Measurements from ENCODE around the gene IGHMBP2.
A peak's percentile ranks its signal among the peaks of the same experiment; 100 is the strongest.

Gene IGHMBP2

DNA sequence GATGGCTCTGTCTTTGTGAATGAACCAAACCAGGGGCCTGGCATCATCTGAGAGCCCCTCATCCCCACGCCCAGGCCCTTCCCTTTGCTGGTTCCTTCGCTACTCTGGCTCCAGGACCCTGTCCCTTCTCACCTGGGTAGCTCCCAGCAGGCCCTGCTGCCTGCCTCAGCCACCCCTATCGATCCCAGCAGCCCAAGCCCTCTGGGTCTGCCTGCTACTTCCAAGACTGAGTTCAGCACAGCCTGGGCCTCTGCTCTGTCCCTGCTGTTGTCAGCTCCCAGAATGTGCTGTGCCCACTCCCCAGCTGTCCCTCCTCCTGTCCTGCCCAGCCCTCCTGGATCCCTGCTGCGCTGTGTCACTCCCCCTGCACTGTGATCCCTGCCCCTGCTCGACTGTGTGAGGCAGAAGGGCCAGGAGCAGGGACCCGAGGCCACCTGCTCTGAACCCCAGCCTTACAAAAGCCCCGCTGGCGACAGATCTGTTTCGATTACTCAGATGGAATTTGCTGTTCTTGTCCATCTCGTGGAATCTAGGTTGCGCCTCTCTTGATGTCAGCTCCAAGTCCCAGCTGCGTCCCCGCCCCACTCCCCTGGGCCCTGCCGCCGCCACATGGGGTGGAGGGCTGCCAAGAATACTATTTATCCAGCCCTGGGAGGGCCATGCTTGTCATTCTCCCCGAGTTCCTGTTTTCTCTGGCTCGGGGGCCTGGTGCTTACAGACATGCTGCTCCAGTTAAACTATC, 13.0 kb upstream of the IGHMBP2 start:
- DNase-seq (ENCODE audit: low read depth in 3 of 3): no peak

DNA sequence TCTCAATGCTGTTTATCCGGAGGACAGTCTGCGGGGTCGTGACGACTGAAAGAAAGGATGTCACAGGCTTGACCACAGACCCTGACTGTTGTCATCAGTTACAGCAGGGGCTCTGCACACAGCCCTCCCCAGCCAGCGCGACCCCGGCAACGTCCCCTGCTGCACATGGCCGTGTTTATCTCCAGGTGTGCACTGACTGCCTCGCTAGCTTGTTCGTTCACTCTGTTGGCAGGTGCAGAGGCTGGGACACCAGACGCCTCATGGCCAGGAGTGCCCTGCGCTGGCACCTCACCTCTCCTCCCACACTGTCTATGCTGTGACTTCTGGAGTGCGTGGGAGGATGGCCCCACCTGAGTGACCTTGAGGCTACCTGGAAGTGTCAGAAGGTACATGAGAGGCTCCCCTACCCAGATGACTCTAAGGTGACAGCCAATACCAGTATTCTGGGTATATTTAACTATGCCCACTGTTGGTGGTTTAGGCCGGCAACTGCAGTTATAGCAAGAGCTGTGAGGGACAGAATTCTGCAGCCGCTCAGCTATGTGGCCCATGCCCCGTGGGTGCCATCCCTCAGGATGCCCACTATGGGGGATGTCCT, 12.2 kb upstream of the IGHMBP2 start:
- no peak for DNase-seq (ENCODE audit: low read depth in 3 of 3)

DNA sequence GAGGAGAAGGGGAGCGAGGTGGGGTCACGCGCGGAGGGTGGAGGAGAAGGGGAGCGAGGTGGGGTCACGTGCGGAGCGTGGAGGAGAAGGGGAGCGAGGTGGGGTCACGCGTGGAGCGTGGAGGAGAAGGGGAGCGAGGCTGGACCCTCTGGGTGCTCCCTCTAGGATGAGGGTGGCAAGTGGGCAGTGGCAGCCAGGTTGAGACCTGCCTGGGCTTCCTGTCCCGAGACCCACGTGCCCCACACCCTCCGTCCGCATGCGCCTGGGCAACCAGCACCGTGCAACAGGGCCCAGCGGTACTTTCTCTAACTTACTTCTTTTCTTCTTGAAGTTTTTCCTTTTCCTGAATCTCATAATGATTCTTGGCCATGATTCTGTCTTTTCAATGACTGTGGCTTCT, 11.1 kb upstream of the IGHMBP2 start:
- no peak for DNase-seq (ENCODE audit: low read depth in 3 of 3)

DNA sequence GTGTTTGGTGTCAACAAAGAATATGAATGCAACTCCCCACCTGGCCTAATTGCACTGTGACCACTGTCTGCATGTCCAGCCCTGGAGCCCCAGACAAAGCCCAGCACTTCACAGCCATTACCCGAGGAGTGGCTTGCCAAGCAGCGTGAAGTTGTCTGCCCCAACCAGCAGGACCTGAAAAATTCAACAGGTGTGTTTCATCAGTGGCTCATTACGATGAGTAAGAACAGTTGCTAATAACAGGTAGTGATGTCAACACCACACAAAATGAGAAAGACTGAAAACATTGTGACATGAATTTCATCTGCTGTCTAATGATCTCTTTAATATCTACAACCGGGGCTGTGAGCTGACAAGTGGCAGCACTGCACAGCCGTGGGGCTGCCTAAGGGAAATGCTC, 10.4 kb upstream of the IGHMBP2 start:
- DNase-seq (ENCODE audit: low read depth in 3 of 3): no peak

DNA sequence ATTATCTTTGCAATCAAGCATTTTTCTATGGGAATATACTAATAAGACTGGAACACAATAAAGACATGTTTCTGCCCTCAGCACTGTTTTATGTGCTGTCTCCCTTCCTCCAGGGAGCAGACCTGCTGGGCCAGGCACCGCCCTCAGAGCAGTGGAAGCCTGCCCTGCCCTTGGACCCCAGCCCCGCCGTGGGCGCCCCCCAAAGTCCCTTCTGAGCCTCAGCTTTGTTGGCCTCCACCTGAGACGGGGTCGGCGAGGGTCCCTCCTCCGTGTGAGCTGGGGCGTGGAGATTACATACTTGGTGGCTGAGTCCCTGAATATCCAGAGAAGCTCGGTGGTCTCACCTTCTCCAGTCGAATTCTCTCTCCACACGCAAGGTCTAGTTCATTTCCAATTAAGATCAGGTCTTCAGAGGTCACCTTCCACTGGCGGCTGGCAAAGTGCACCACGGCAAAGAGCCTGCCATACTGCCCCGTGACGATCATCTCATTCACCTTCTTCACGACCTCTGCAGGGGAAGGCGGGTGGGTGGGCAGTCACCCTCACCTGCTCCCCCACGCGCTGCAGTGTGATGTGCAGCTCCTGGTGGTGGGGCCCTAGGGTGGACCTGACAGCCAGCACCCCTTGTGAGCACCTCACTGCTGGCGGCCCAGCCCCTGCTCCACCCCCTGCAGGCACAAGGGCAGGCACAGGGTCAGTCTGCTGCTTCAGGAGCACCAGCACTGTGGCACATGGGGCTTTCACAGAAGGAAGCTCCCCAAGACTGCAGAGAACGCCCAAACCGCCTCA, 7.3 kb upstream of the IGHMBP2 start:
- no peak for DNase-seq (ENCODE audit: low read depth in 3 of 3)

GRCh38 chr11:68897441-68897840, 6.2 kb upstream of the IGHMBP2 start:
- DNase-seq (ENCODE audit: low read depth in 3 of 3): no peak

DNA sequence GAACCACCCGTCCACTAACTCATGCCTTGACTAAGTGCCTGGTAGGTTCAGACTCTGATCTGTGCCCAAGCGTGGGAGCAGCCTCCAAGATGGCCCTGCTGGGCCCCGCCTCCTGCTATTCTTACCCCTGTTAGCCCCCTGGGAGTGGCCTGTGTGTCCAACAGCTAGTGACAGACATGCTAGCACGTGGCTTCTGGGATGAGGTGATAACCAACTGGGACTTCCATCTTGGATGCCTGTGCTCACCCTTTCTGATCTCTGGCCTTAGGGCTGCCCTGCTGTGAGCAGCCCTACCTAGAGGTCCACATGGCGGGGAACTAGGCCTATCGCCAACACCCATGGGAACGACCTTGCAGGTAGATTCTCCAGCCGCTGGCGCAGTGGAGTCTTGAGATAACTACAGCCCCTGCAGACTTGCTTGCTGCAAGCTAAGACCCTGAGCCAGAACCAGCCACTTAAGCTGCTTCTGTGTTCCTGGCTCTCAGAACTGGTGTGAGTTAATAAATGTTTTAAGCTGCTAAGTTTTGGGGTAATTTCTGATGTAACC, 2.8 kb upstream of the IGHMBP2 start:
- DNase-seq (ENCODE audit: low read depth in 3 of 3): no peak

GRCh38 chr11:68904248-68904847, 657 bp downstream of the IGHMBP2 start:
- DNase-seq (ENCODE audit: low read depth in 3 of 3): peak in 2 of 3 experiments; percentile 2 to 18

GRCh38 chr11:68905421-68906360, 2.0 kb downstream of the IGHMBP2 start:
- no peak for DNase-seq (ENCODE audit: low read depth in 3 of 3)

- DNase-seq (ENCODE audit: low read depth in 3 of 3): no peak
These were observed 4.6 kb downstream of the IGHMBP2 start for GRCh38 chr11:68908273-68908672.

- no peak for DNase-seq (ENCODE audit: low read depth in 3 of 3)
These were observed 7.3 kb downstream of the IGHMBP2 start for GRCh38 chr11:68910965-68911364.

- DNase-seq (ENCODE audit: low read depth in 3 of 3): no peak
These were observed 8.0 kb downstream of the IGHMBP2 start for GRCh38 chr11:68911731-68912130.

DNA sequence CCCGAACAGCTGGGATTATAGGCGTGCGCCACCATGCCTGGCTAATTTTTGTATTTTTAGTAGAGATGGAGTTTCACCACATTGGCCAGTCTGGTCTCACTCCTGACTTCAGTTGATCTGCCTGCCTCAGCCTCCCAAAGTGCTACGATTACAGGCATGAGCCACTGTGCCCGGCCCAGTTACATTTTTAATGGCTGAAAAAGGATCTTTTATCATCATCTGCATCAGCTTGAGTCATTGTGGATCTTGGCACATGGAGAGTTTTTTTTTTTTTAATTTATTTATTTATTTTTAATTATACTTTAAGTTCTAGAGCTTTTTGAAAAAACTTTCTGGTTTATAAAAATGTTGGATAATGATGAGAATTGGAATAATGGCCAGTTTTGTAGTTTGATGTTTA, 8.6 kb downstream of the IGHMBP2 start:
- no peak for DNase-seq (ENCODE audit: low read depth in 3 of 3)

- DNase-seq (ENCODE audit: low read depth in 3 of 3): no peak
These were observed 9.5 kb downstream of the IGHMBP2 start for GRCh38 chr11:68913188-68913587.

DNA sequence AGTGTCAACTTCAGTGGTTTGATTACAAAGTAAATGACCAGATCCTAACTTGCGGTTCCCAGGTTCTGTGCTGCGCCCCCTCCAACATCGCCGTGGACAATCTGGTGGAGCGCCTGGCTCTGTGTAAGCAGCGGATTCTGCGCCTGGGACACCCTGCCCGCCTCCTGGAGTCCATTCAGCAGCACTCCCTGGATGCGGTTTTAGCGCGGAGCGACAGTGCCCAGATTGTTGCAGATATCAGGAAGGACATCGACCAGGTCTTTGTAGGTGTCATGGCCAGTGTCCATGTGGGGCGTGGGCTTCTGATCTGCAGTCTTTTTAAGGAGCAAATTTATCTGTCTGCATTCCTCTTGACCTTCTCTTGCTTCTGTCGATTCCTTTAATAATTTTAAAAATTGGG, 11.1 kb downstream of the IGHMBP2 start:
- no peak for DNase-seq (ENCODE audit: low read depth in 3 of 3)

DNA sequence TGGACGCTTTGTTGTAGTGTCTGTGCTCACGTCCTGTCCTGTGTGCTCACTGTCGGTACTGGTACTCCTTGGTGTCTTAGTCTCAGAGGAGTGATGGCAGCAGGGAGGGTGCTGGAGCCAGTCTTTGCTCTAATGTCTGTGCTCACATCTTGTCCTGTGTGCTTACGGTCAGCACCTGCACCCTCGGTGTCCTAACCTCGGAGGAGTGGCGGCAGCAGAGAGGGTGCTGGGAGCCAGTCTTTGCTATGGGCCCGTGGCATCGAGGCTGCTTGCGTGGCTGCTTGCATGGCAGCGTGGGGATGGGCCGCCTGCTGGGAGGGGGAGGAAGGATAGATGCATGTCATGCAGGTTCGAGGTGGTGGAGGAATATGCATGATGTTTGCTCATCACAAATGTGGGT, 12.7 kb downstream of the IGHMBP2 start:
- DNase-seq (ENCODE audit: low read depth in 3 of 3): no peak

DNA sequence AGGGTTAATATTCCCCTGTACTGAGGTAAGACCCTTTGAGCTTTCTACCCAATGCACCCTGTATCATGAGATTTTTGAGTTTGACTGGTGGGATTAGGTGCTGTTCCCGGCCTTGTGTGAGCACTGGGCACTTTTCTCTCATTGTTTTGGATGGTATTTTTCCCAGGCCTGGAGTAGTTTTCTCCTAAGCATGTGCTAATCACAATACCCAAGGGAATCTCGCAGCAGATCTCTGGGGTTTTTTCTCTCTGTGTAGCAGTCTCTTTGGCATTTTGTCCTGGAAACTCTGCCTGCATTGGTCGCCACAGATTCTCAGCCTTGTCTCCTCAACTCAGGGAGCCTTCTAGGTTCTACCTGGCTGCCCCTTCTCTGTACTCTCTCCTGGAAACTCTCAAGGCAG, 19.9 kb downstream of the IGHMBP2 start:
- DNase-seq (ENCODE audit: low read depth in 3 of 3): no peak

DNA sequence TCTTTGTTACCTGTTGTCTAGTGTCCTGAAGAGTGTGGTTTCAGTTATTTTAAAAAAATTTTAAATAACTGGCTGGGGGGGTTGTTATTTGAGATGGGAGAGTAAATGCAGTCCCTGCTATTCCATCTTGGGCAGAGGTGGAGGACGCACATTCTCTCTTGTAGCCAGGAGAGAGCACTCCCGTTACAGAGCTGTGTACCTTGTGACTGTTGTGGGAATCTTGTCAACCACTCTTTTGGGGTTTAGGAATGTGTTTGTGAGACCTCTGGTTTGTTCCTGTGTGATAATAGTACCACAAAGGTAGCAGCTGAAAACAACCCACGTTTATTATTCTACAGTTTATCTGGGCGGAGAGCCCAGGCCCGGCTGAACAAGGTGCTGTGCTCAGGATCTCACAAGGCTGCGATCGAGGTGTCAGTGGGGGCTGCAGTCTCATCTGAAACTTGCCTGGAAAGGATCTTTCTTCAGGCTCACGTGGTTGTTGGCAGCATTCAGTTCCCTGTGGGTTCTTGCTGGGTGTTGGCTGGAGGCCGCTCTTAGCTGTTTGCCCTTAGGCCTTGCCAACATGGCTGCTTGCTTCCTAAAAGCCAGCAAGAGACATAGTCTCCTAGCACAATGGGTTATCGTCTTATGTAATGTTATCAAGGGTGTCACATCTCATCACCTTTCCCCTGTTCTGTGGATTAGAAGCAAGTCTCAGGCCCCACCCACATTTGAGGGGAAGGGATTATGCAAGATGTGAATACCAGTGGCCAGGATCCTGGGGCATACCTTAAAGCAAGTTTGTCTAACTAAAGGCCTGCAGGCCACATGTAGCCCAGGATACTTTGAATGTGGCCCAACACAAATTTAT, 20.6 kb downstream of the IGHMBP2 start:
- DNase-seq (ENCODE audit: low read depth in 3 of 3): no peak

GRCh38 chr11:68925611-68926010, 21.9 kb downstream of the IGHMBP2 start:
- no peak for DNase-seq (ENCODE audit: low read depth in 3 of 3)
